ENCODE measurements around the gene UGT3A2. TPM values are rescaled to one million over a fixed set of nuclear protein-coding genes. Genes with fewer than 3 reads are reported as not detected.

UGT3A2 gene
- total and polyA plus RNA-seq, 2 of the 8 experiments (the other 6 are each of a cell fraction or from before 2014, with no cell fraction given) = 19.4 to 28.8 TPM

DNA sequence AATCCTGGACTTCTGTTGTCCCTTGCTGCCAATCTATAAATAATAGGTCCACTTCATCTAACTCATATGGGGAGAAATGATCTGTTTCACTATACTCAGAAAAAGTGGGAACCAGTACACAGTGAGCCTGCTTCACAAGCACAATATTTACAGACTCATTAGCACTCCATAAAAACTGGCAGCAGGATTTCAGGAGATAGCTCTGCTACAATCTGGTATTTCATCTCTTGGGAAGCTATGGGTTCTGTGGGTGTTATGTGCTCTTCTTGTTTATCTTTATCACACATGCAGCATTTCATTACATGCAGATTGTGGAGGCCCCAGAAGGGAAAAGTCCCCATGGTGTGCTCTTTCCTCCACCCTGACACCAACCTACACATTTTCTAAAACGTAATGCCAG is 33.2 kb downstream of the UGT3A2 start:
- Histone ChIP-seq H4K20me1 (replicated peaks in 1 of 2; ENCODE audit: control insufficient read depth in 1 of 2, insufficient read depth in 2 of 2, low read length in 2 of 2) (no peaks in the 10 kb centered on the region), H4K5ac (ENCODE audit: insufficient read length, low read depth, low read length) (no peak overlapping the region), H3K56ac (replicated peaks; ENCODE audit: insufficient read length, low read depth, low read length) (no peak overlapping the region), H3K4me3 (ENCODE audit: extremely low read depth in 1 of 4, insufficient read depth in 2 of 4, low read depth in 3 of 4, low read length in 4 of 4) (no peak overlapping the region), H2BK120ac (replicated peaks; ENCODE audit: low read depth, low read length) (no peak overlapping the region), H4K8ac (ENCODE audit: extremely low read depth, insufficient read depth, low read length) (no peak overlapping the region), H2BK12ac (ENCODE audit: low read depth, low read length) (no peak overlapping the region), H3K4me1 (replicated peaks in 1 of 4; ENCODE audit: control insufficient read depth in 3 of 4, insufficient read depth in 4 of 4, low read length in 3 of 4) (no peaks in the 10 kb centered on the region), H3K4ac (replicated peaks; ENCODE audit: insufficient read length, low read depth, low read length) (no peak overlapping the region), H3K79me2 (ENCODE audit: control insufficient read depth in 1 of 2, insufficient read depth in 2 of 2, low read length in 2 of 2) (no peaks in the 10 kb centered on the region), H3K27ac (ENCODE audit: low read depth, low read length) (no peak overlapping the region), H2BK5ac (ENCODE audit: low read depth, low read length) (no peak overlapping the region), H3K23me2 (ENCODE audit: low read depth, low read length) (no peaks in the 10 kb centered on the region), H3K18ac (ENCODE audit: extremely low read depth, low read length) (no peak overlapping the region), H2AK5ac (ENCODE audit: low read depth, low read length) (no peak overlapping the region), H3K9ac (replicated peaks in 1 of 4; ENCODE audit: extremely low read depth in 1 of 4, low read depth in 3 of 4, low read length in 3 of 4) (no peak overlapping the region), H3K9me3 (ENCODE audit: insufficient read depth in 2 of 2, low read depth in 1 of 2, low read length in 1 of 2) (no peaks in the 10 kb centered on the region), H2BK20ac (ENCODE audit: low read length) (no peak overlapping the region), H2BK15ac (ENCODE audit: low read length) (no peak overlapping the region), H3K36me3 (ENCODE audit: control insufficient read depth in 2 of 4, insufficient read depth in 4 of 4, low read length in 3 of 4) (no peaks in the 10 kb centered on the region), H3K4me2 (ENCODE audit: insufficient read depth in 1 of 2, low read depth in 2 of 2, low read length in 2 of 2) (no peak overlapping the region), H3K23ac (ENCODE audit: insufficient read length) (no peak overlapping the region), H3K27me3 (replicated peaks in 1 of 4; ENCODE audit: control insufficient read depth in 3 of 4, extremely low read depth in 1 of 4, insufficient read depth in 3 of 4, low read length in 3 of 4) (no peaks in the 10 kb centered on the region), H3K14ac (ENCODE audit: insufficient read length) (no peak overlapping the region), H2AFZ (ENCODE audit: low read length) (no peak overlapping the region), H4K91ac (replicated peaks; ENCODE audit: insufficient read length, low read length) (no peak overlapping the region), H3K79me1 (ENCODE audit: low read depth, low read length) (no peaks in the 10 kb centered on the region)
- no peak for TF ChIP-seq RNF2 (IDR thresholded peaks at IDR 0.05; ENCODE audit: borderline replicate concordance, low read depth, low read length, missing control alignments, poor library complexity, severe bottlenecking)
- TF ChIP-seq POU5F1 (IDR thresholded peaks at IDR 0.05; ENCODE audit: low read depth, low read length) = no peak
- no peak for TF ChIP-seq CHD1 (IDR thresholded peaks at IDR 0.05; ENCODE audit: low read depth, low read length)
- no peak for TF ChIP-seq YY1 (IDR thresholded peaks at IDR 0.05; ENCODE audit: low read depth, low read length)
- TF ChIP-seq EP300 (IDR thresholded peaks at IDR 0.05; ENCODE audit: borderline replicate concordance in 1 of 2, low read depth in 2 of 2, low read length in 2 of 2) = no peak
- no peak for TF ChIP-seq GABPA (IDR thresholded peaks at IDR 0.05; ENCODE audit: borderline replicate concordance, insufficient read depth, low read length)
- TF ChIP-seq SRF (IDR thresholded peaks at IDR 0.05; ENCODE audit: low read depth, low read length) = no peak
- TF ChIP-seq SIN3A (conservative IDR thresholded peaks at IDR 0.05 in 1 of 2, IDR thresholded peaks at IDR 0.05 in 1 of 2; ENCODE audit: low read depth in 1 of 2, low read length in 2 of 2) = no peak
- no peak for TF ChIP-seq CBX5 (IDR thresholded peaks at IDR 0.05; ENCODE audit: low read depth, low read length)
- TF ChIP-seq TEAD4 (IDR thresholded peaks at IDR 0.05; ENCODE audit: low read depth, low read length) = no peak
- no peak for TF ChIP-seq NRF1 (IDR thresholded peaks at IDR 0.05; ENCODE audit: low read depth, low read length)
- no peak for TF ChIP-seq SP2 (IDR thresholded peaks at IDR 0.05; ENCODE audit: low read length)
- TF ChIP-seq PHF8 (conservative IDR thresholded peaks at IDR 0.05; ENCODE audit: low read depth, low read length) = no peak
- FAIRE-seq = no peak
- POLR2A ChIA-PET (ENCODE audit: partially characterized antibody) = no interaction called here
- CTCF ChIA-PET (ENCODE audit: partially characterized antibody) = interaction anchor here (1.1 to 1.2 kb wide), 2 partner anchors 70 to 71 kb away, joined by 3 read pairs; no protein-coding TSS in a partner anchor
- WGBS, 2 experiments (ENCODE audit: extremely low coverage in 1 of 2, insufficient coverage in 1 of 2, insufficient read length in 1 of 2, insufficient replicate concordance in 2 of 2, low coverage in 1 of 2, low lambda C conversion rate in 2 of 2, missing lambda C conversion rate in 1 of 2) = 92% methylated on average over 1 of the region's 1 CpG; no CpG with 5 or more reads in 1 of the 2 experiments
- DNase-seq (ENCODE audit: low read depth in 1 of 2, low spot score in 2 of 2) = no peak

Measured in H1 (cell line).